SK-N-SH (cell line): Measurements from ENCODE around the gene RAB5IF. TPM values are rescaled to one million over a fixed set of nuclear protein-coding genes. Genes with fewer than 3 reads are reported as not detected.
A peak's percentile ranks its signal among the peaks of the same experiment; 100 is the strongest.

ENCODE experiments used
- CTCF ChIA-PET: fragments of 300-600, 350-600 bp; formaldehyde crosslinking; extraction: SDS; loops from one replicate; lab custom pipeline; 2021; lab: Yijun Ruan, JAX
- POLR2A ChIA-PET: fragments of 350-600 bp; sonication (Branson Sonifier 250); formaldehyde crosslinking; extraction: SDS; loops from one replicate; lab custom pipeline; 2020; ENCODE audit warnings: antibody characterized with exemption, inconsistent platforms; lab: Yijun Ruan, JAX
- DNase-seq: peaks from one replicate; pipeline ENCODE4 v3.0.0; 2012
- H2AFZ ChIP-seq: fragments of 200-600 bp; sonication (generic); 2 replicates; pipeline ENCODE4 v1.8.1; 2016; ENCODE audit warnings: antibody characterized with exemption, mild to moderate bottlenecking, low read depth
- H3F3A ChIP-seq: fragments of 200-600 bp; sonication (generic); replicated peaks from 2 replicates; pipeline ENCODE3; 2016; ENCODE audit warnings: antibody characterized with exemption, mild to moderate bottlenecking; ENCODE audit not compliant: insufficient read depth
- H3K27ac ChIP-seq, 2 experiments: fragments of 200-500 bp in 1 of 2; fragments of 200-600 bp in 1 of 2; sonication (Bioruptor generic) in 1 of 2; sonication (generic), shearing (Covaris generic) in 1 of 2; 2 replicates each; pipeline versions ENCODE4 v1.5.1 to v1.6.1; 2014 to 2016; ENCODE audit warnings: low read depth in 2 of 2, inconsistent platforms in 1 of 2, low read length in 1 of 2, mild to moderate bottlenecking in 1 of 2, mixed read lengths in 1 of 2
- H3K27me3 ChIP-seq: fragments of 200-600 bp; sonication (generic), shearing (Covaris generic); 2 replicates; pipeline ENCODE4 v1.6.1; 2016; ENCODE audit warnings: mixed run types; ENCODE audit not compliant: insufficient read depth
- H3K36me3 ChIP-seq, 2 experiments: fragments of 200-500 bp in 1 of 2; fragments of 200-600 bp in 1 of 2; sonication (Bioruptor generic) in 1 of 2; sonication (generic) in 1 of 2; replicated peaks in 1 of 2; 2 replicates each; pipeline versions ENCODE3 to v1.5.1; 2014 to 2016; ENCODE audit warnings: low read length in 1 of 2, mild to moderate bottlenecking in 1 of 2; ENCODE audit not compliant: insufficient read depth in 2 of 2, control insufficient read depth in 1 of 2
- H3K4me1 ChIP-seq, 2 experiments: fragments of 200-500 bp in 1 of 2; fragments of 200-600 bp in 1 of 2; sonication (Bioruptor generic) in 1 of 2; sonication (generic), shearing (Covaris generic) in 1 of 2; 2 replicates each; pipeline versions ENCODE4 v1.5.1 to v1.6.1; 2014 to 2016; ENCODE audit warnings: low read depth in 1 of 2, low read length in 1 of 2, mixed run types in 1 of 2; ENCODE audit not compliant: insufficient read depth in 2 of 2, control insufficient read depth in 1 of 2
- H3K4me2 ChIP-seq: fragments of 200-600 bp; sonication (generic), shearing (Covaris generic); 2 replicates; pipeline ENCODE4 v1.6.1; 2017; ENCODE audit warnings: mixed run types
- H3K4me3 ChIP-seq, 2 experiments: fragments of 200-500 bp in 1 of 2; fragments of 200-600 bp in 1 of 2; sonication (Bioruptor generic) in 1 of 2; sonication (generic), shearing (Covaris generic) in 1 of 2; 2 replicates each; pipeline versions ENCODE4 v1.5.1 to v1.8.1; 2014 to 2016; ENCODE audit warnings: low read depth in 2 of 2, inconsistent platforms in 1 of 2, low read length in 1 of 2, mild to moderate bottlenecking in 1 of 2, mixed read lengths in 1 of 2, moderate library complexity in 1 of 2
- H3K79me2 ChIP-seq: fragments of 200-600 bp; sonication (generic); 2 replicates; pipeline ENCODE4 v1.8.1; 2017; ENCODE audit warnings: mild to moderate bottlenecking; ENCODE audit not compliant: insufficient read depth
- H3K9ac ChIP-seq: fragments of 200-600 bp; sonication (generic); 2 replicates; pipeline ENCODE4 v1.6.1; 2017; ENCODE audit warnings: mixed run types
- H3K9me2 ChIP-seq: fragments of 200-600 bp; sonication (generic); 2 replicates; pipeline ENCODE4 v1.6.1; 2017; ENCODE audit warnings: mixed run types
- H3K9me3 ChIP-seq: fragments of 200-600 bp; sonication (generic); 2 replicates; pipeline ENCODE4 v1.6.1; 2017; ENCODE audit warnings: mixed run types, mild to moderate bottlenecking, moderate library complexity
- H4K20me1 ChIP-seq: fragments of 200-600 bp; sonication (generic); 2 replicates; pipeline ENCODE4 v1.6.1; 2017; ENCODE audit warnings: mild to moderate bottlenecking, mixed run types; ENCODE audit not compliant: insufficient read depth
- CHD2 ChIP-seq: fragments of 150-350 bp; IDR thresholded peaks from 2 replicates; pipeline ENCODE4 v1.6.1; 2018; ENCODE audit warnings: low read length; ENCODE audit not compliant: partially characterized antibody
- EZH2phosphoT487 ChIP-seq: fragments of 200-600 bp; sonication (generic); IDR thresholded peaks from 2 replicates; pipeline ENCODE4 v1.6.1; 2017; ENCODE audit warnings: low read depth, mixed run types, mild to moderate bottlenecking, antibody characterized with exemption, moderate library complexity, borderline replicate concordance
- FOXJ3 ChIP-seq: sonication (generic); formaldehyde crosslinking; IDR thresholded peaks from 2 replicates; pipeline ENCODE4 v1.5.1; 2020; ENCODE audit warnings: mild to moderate bottlenecking, missing genetic modification reagents
- GABPA ChIP-seq: IDR thresholded peaks from 2 replicates; pipeline ENCODE4 v1.4.0; 2012; ENCODE audit warnings: low read depth, mild to moderate bottlenecking
- JUND ChIP-seq: IDR thresholded peaks from 2 replicates; pipeline ENCODE4 v1.4.0; 2012
- MAX ChIP-seq: IDR thresholded peaks from 2 replicates; pipeline ENCODE4 v1.4.0; 2012; ENCODE audit warnings: low read depth
- MEF2A ChIP-seq: IDR thresholded peaks from 2 replicates; pipeline ENCODE4 v1.4.0; 2012; ENCODE audit warnings: low read depth, borderline replicate concordance
- MXI1 ChIP-seq: IDR thresholded peaks from 2 replicates; pipeline ENCODE4 v1.6.1; 2012; ENCODE audit warnings: mild to moderate bottlenecking, low read depth, low read length, improper control_type of control experiment
- POLR2AphosphoS5 ChIP-seq: IDR thresholded peaks from 2 replicates; pipeline ENCODE4 v1.6.1; 2012; ENCODE audit warnings: low read depth, low read length
- RCOR1 ChIP-seq: fragments of 150-350 bp; IDR thresholded peaks from 2 replicates; pipeline ENCODE4 v1.6.1; 2017; ENCODE audit warnings: antibody characterized with exemption, low read length
- RFX5 ChIP-seq: IDR thresholded peaks from 2 replicates; pipeline ENCODE4 v1.6.1; 2012; ENCODE audit warnings: mild to moderate bottlenecking, improper control_type of control experiment, low read length
- SIN3A ChIP-seq: IDR thresholded peaks from 2 replicates; pipeline ENCODE4 v1.6.1; 2012; ENCODE audit warnings: low read depth, mild to moderate bottlenecking, low read length, moderate library complexity, borderline replicate concordance
- SMC3 ChIP-seq: IDR thresholded peaks from 2 replicates; pipeline ENCODE4 v1.6.1; 2012; ENCODE audit warnings: low read depth, low read length, improper control_type of control experiment
- TCF12 ChIP-seq: IDR thresholded peaks from 2 replicates; pipeline ENCODE4 v1.4.0; 2012
- TEAD4 ChIP-seq: IDR thresholded peaks from 2 replicates; pipeline ENCODE4 v1.4.0; 2012; ENCODE audit warnings: mild to moderate bottlenecking, borderline replicate concordance; ENCODE audit not compliant: insufficient read depth
- USF1 ChIP-seq: IDR thresholded peaks from 2 replicates; pipeline ENCODE4 v1.4.0; 2012; ENCODE audit warnings: low read depth, borderline replicate concordance
- WGBS: methylation state at CpG from one replicate; pipeline ENCODE4 v1.1.6; 2017; ENCODE audit warnings: low lambda C conversion rate; 5-methylcytosine and 5-hydroxymethylcytosine counted together
- polyA plus RNA-seq, 3 experiments: library from polyadenylated mRNA; depleted of rRNA; stranded (reverse); fragments of >200 nt; gene quantifications; 2 replicates each; pipeline ENCODE4 v1.2.3, GENCODE V29; 2012
- TF ChIP-seq, protein P1 (sequence below): IDR thresholded peaks from 2 replicates; pipeline ENCODE4; 2012
- TF ChIP-seq, protein P2 (sequence below): IDR thresholded peaks from 2 replicates; pipeline ENCODE4 v1.4.0; 2012; ENCODE audit warnings: low read depth, borderline replicate concordance

Gene RAB5IF
- polyA plus RNA-seq, 1 of the 3 experiments (the other 2 are of a cell fraction) = 91.1 TPM

- peaks cover 42% of the 10 kb centered on the region for H3F3A ChIP-seq
- peak; percentile 96 for DNase-seq
- H2AFZ ChIP-seq = peak within 1 kb of the TSS; percentile 91
- H3K9me3 ChIP-seq = no peaks in the 10 kb centered on the region
- peak within 1 kb of the TSS; percentile 84 for H3K9ac ChIP-seq
- H3K4me3 ChIP-seq = peak within 1 kb of the TSS; percentile 65 to 77
- 25% methylated on average over 19 of the region's 80 CpGs for WGBS
- ChIA-PET POLR2A (no interaction called here), CTCF (interaction anchor here (0.5 to 3.6 kb wide), 6 partner anchors 11 to 201 kb away, joined by 3 to 20 read pairs (median 4); partner anchors contain the start of genes DSN1 and RAB5IF)
- peaks cover 17 to 20% of the 10 kb centered on the region in 2 experiments; a peak in 3 of 4 replicates for H3K4me1 ChIP-seq
- peaks cover 5% of the 10 kb centered on the region; the same call in 1 of the 2 replicates for H4K20me1 ChIP-seq
- peaks cover 0 to 1% of the 10 kb centered on the region in 2 experiments for H3K36me3 ChIP-seq
- TF ChIP-seq FOXJ3 (CRISPR knock-in tag) = no peak
- TF ChIP-seq RFX5 = no peak
- peak; percentile 45; the same call in 1 of the 2 replicates for TF ChIP-seq MAX
- peak; percentile 59 for TF ChIP-seq GABPA
- TF ChIP-seq SIN3A = no peak
- TF ChIP-seq MEF2A = no peak
- peak; percentile 37; the same call in 1 of the 2 replicates for TF ChIP-seq POLR2AphosphoS5
- peak; percentile 32; the same call in 1 of the 2 replicates for TF ChIP-seq MXI1
- no peak for TF ChIP-seq EZH2phosphoT487
- no peak for TF ChIP-seq RCOR1
- TF ChIP-seq JUND = no peak
- TF ChIP-seq USF1 = no peak
- no peaks in the 10 kb centered on the region for H3K9me2 ChIP-seq
- H3K79me2 ChIP-seq = peaks cover 39% of the 10 kb centered on the region
- peak within 1 kb of the TSS; percentile 55 to 78 for H3K27ac ChIP-seq
- no peaks in the 10 kb centered on the region for H3K27me3 ChIP-seq
- peak within 1 kb of the TSS; percentile 99 for H3K4me2 ChIP-seq
These were observed 32.3 kb upstream of the RAB5IF start, which contains the start of gene TGIF2 for GRCh38 chr20:36573103-36573797. TGIF2 (plus strand) TSS chr20:36573597; CDS start chr20:36578775, 5,178 bp downstream.

- Histone ChIP-seq H3K9me2 (no peaks in the 10 kb centered on the region), H3K79me2 (peaks cover 45% of the 10 kb centered on the region), H4K20me1 (peaks cover 5% of the 10 kb centered on the region; the same call in 1 of the 2 replicates), H3K9me3 (no peaks in the 10 kb centered on the region), H3K4me3 (peak overlapping the region; percentile 65 to 77), H3K4me2 (peak overlapping the region; percentile 99), H3K36me3 (peaks cover 0 to 3% of the 10 kb centered on the region in 2 experiments), H2AFZ (peak overlapping the region; percentile 79; the same call in 1 of the 2 replicates), H3K27ac (peak overlapping the region; percentile 27 to 53; a peak in 2 of 4 replicates), H3K4me1 (peaks cover 17 to 20% of the 10 kb centered on the region in 2 experiments; a peak in 3 of 4 replicates), H3F3A (peaks cover 40% of the 10 kb centered on the region), H3K9ac (peak overlapping the region; percentile 84), H3K27me3 (no peaks in the 10 kb centered on the region)
- 1% methylated on average over 18 of the region's 53 CpGs for WGBS
- POLR2A ChIA-PET = no interaction called here
- TF ChIP-seq SMC3 = no peak
- TF ChIP-seq, protein P1, sequence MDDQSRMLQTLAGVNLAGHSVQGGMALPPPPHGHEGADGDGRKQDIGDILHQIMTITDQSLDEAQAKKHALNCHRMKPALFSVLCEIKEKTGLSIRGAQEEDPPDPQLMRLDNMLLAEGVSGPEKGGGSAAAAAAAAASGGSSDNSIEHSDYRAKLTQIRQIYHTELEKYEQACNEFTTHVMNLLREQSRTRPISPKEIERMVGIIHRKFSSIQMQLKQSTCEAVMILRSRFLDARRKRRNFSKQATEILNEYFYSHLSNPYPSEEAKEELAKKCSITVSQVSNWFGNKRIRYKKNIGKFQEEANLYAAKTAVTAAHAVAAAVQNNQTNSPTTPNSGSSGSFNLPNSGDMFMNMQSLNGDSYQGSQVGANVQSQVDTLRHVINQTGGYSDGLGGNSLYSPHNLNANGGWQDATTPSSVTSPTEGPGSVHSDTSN = peak; percentile 20; the same call in 1 of the 2 replicates
- TF ChIP-seq, protein P2, sequence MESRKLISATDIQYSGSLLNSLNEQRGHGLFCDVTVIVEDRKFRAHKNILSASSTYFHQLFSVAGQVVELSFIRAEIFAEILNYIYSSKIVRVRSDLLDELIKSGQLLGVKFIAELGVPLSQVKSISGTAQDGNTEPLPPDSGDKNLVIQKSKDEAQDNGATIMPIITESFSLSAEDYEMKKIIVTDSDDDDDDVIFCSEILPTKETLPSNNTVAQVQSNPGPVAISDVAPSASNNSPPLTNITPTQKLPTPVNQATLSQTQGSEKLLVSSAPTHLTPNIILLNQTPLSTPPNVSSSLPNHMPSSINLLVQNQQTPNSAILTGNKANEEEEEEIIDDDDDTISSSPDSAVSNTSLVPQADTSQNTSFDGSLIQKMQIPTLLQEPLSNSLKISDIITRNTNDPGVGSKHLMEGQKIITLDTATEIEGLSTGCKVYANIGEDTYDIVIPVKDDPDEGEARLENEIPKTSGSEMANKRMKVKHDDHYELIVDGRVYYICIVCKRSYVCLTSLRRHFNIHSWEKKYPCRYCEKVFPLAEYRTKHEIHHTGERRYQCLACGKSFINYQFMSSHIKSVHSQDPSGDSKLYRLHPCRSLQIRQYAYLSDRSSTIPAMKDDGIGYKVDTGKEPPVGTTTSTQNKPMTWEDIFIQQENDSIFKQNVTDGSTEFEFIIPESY = no peak
- TF ChIP-seq CHD2 = no peak
- no peak for TF ChIP-seq EZH2phosphoT487
- 0 out of 2 replicates have a peak, but pooled peaks have one; percentile 12 for TF ChIP-seq MXI1
- no peak for TF ChIP-seq TEAD4
- TF ChIP-seq TCF12 = no peak
- peak; percentile 67; the same call in 1 of the 2 replicates for TF ChIP-seq SIN3A
- TF ChIP-seq, all 33 proteins: peak for 3
- DNase-seq = peak; percentile 73
- CTCF ChIA-PET = interaction anchor here (0.5 to 3.6 kb wide), 6 partner anchors 16 to 200 kb away, joined by 3 to 20 read pairs (median 4); partner anchors contain the start of genes DSN1 and RAB5IF
These were observed 31.7 kb upstream of the RAB5IF start for GRCh38 chr20:36573798-36574365.
